Measurements from ENCODE around the gene KRTAP5-8. TPM values are rescaled to one million over a fixed set of nuclear protein-coding genes. Genes with fewer than 3 reads are reported as not detected.
"Not testable (repeated sequence)": the region's sequence is repeated elsewhere in the genome, so short reads cannot be mapped to it uniquely, and the experiment has no call there.

The KRTAP5-8 gene
- total RNA-seq, 1 experiment from 2014 or later, result not detected

- Histone ChIP-seq H3K4me2 (ENCODE audit: low read depth, low read length, poor library complexity, severe bottlenecking) (no peak overlapping the region), H4K20me1 (ENCODE audit: insufficient read depth, low read depth, low read length) (no peaks in the 10 kb centered on the region), H3K9me3 (ENCODE audit: low read length) (no peaks in the 10 kb centered on the region), H3K4me1 (ENCODE audit: low read length) (no peaks in the 10 kb centered on the region), H3K36me3 (ENCODE audit: insufficient read depth, low read length) (no peaks in the 10 kb centered on the region), H3K27me3 (ENCODE audit: low read length) (no peaks in the 10 kb centered on the region), H3K9me2 (replicated peaks; ENCODE audit: insufficient read depth, low read length) (no peaks in the 10 kb centered on the region), H3K27ac (ENCODE audit: low read length) (no peak overlapping the region), H3K4me3 (ENCODE audit: low read length) (no peak overlapping the region), H3K79me2 (ENCODE audit: low read length) (no peaks in the 10 kb centered on the region), H3K9ac (ENCODE audit: low read length) (no peak overlapping the region), H2AFZ (ENCODE audit: low read length) (no peak overlapping the region)
- DNase-seq, result no peak
Observed at GRCh38 chr11:71537537-71537936, 288 bp upstream of the KRTAP5-8 start.

- Histone ChIP-seq H3K36me3 (ENCODE audit: insufficient read depth, low read length) (no peaks in the 10 kb centered on the region), H3K4me1 (ENCODE audit: low read length) (no peaks in the 10 kb centered on the region), H3K4me3 (ENCODE audit: low read length) (no peak overlapping the region), H3K9me2 (replicated peaks; ENCODE audit: insufficient read depth, low read length) (no peaks in the 10 kb centered on the region), H3K9ac (ENCODE audit: low read length) (no peak overlapping the region), H4K20me1 (ENCODE audit: insufficient read depth, low read depth, low read length) (no peaks in the 10 kb centered on the region), H2AFZ (ENCODE audit: low read length) (no peak overlapping the region), H3K27me3 (ENCODE audit: low read length) (no peaks in the 10 kb centered on the region), H3K4me2 (ENCODE audit: low read depth, low read length, poor library complexity, severe bottlenecking) (no peak overlapping the region), H3K79me2 (ENCODE audit: low read length) (no peaks in the 10 kb centered on the region), H3K9me3 (ENCODE audit: low read length) (no peaks in the 10 kb centered on the region), H3K27ac (ENCODE audit: low read length) (no peak overlapping the region)
- DNase-seq, result no peak
Observed at GRCh38 chr11:71538666-71538990, 803 bp downstream of the KRTAP5-8 start.

- Histone ChIP-seq H3K79me2 (ENCODE audit: low read length) (no peaks in the 10 kb centered on the region), H3K4me3 (ENCODE audit: low read length) (no peak overlapping the region), H3K27me3 (ENCODE audit: low read length) (no peaks in the 10 kb centered on the region), H3K9ac (ENCODE audit: low read length) (no peak overlapping the region), H2AFZ (ENCODE audit: low read length) (no peak overlapping the region), H4K20me1 (ENCODE audit: insufficient read depth, low read depth, low read length) (no peaks in the 10 kb centered on the region), H3K36me3 (ENCODE audit: insufficient read depth, low read length) (no peaks in the 10 kb centered on the region), H3K27ac (ENCODE audit: low read length) (no peak overlapping the region), H3K9me2 (replicated peaks; ENCODE audit: insufficient read depth, low read length) (no peaks in the 10 kb centered on the region), H3K9me3 (ENCODE audit: low read length) (no peaks in the 10 kb centered on the region), H3K4me2 (ENCODE audit: low read depth, low read length, poor library complexity, severe bottlenecking) (no peak overlapping the region), H3K4me1 (ENCODE audit: low read length) (no peaks in the 10 kb centered on the region)
- no peak for DNase-seq
Observed at GRCh38 chr11:71539017-71539416, 1.2 kb downstream of the KRTAP5-8 start.

GRCh38 chr11:71539971-71540370 is 2.1 kb downstream of the KRTAP5-8 start:
- not testable (repeated sequence) for H3K9ac ChIP-seq (ENCODE audit: low read length); H3K27ac ChIP-seq (ENCODE audit: low read length); DNase-seq

GRCh38 chr11:71540521-71541304 is 2.9 kb downstream of the KRTAP5-8 start:
- H3K4me2 ChIP-seq (ENCODE audit: low read depth, low read length, poor library complexity, severe bottlenecking); H3K27ac ChIP-seq (ENCODE audit: low read length); DNase-seq; H3K4me3 ChIP-seq (ENCODE audit: low read length); H3K9me3 ChIP-seq (ENCODE audit: low read length); H3K36me3 ChIP-seq (ENCODE audit: insufficient read depth, low read length); H3K79me2 ChIP-seq (ENCODE audit: low read length); H3K9ac ChIP-seq (ENCODE audit: low read length); H4K20me1 ChIP-seq (ENCODE audit: insufficient read depth, low read depth, low read length); H3K4me1 ChIP-seq (ENCODE audit: low read length); H3K9me2 ChIP-seq (replicated peaks; ENCODE audit: insufficient read depth, low read length); H2AFZ ChIP-seq (ENCODE audit: low read length); H3K27me3 ChIP-seq (ENCODE audit: low read length): not testable (repeated sequence)

More at GRCh38 chr11:71539971-71540370, 2.1 kb downstream of the KRTAP5-8 start:
- not testable (repeated sequence) for H3K4me3 ChIP-seq (ENCODE audit: low read length); H3K36me3 ChIP-seq (ENCODE audit: insufficient read depth, low read length); H2AFZ ChIP-seq (ENCODE audit: low read length); H3K9me2 ChIP-seq (replicated peaks; ENCODE audit: insufficient read depth, low read length); H4K20me1 ChIP-seq (ENCODE audit: insufficient read depth, low read depth, low read length); H3K4me1 ChIP-seq (ENCODE audit: low read length); H3K9me3 ChIP-seq (ENCODE audit: low read length); H3K4me2 ChIP-seq (ENCODE audit: low read depth, low read length, poor library complexity, severe bottlenecking); H3K27me3 ChIP-seq (ENCODE audit: low read length); H3K79me2 ChIP-seq (ENCODE audit: low read length)

GRCh38 chr11:71542382-71542781 is 4.6 kb downstream of the KRTAP5-8 start:
- H3K27ac ChIP-seq (ENCODE audit: low read length), result no peak overlapping the region
- no peak overlapping the region for H3K4me3 ChIP-seq (ENCODE audit: low read length)
- H3K79me2 ChIP-seq (ENCODE audit: low read length), result no peaks in the 10 kb centered on the region
- no peaks in the 10 kb centered on the region for H3K27me3 ChIP-seq (ENCODE audit: low read length)
- no peaks in the 10 kb centered on the region for H4K20me1 ChIP-seq (ENCODE audit: insufficient read depth, low read depth, low read length)
- H3K9ac ChIP-seq (ENCODE audit: low read length), result no peak overlapping the region
- H3K4me2 ChIP-seq (ENCODE audit: low read depth, low read length, poor library complexity, severe bottlenecking), result no peak overlapping the region
- no peaks in the 10 kb centered on the region for H3K9me3 ChIP-seq (ENCODE audit: low read length)
- H2AFZ ChIP-seq (ENCODE audit: low read length), result no peak overlapping the region
- DNase-seq, result no peak
- H3K4me1 ChIP-seq (ENCODE audit: low read length), result no peaks in the 10 kb centered on the region
- no peaks in the 10 kb centered on the region for H3K36me3 ChIP-seq (ENCODE audit: insufficient read depth, low read length)
- no peaks in the 10 kb centered on the region for H3K9me2 ChIP-seq (replicated peaks; ENCODE audit: insufficient read depth, low read length)

- H2AFZ ChIP-seq (ENCODE audit: low read length), result no peak overlapping the region
- H3K4me2 ChIP-seq (ENCODE audit: low read depth, low read length, poor library complexity, severe bottlenecking), result no peak overlapping the region
Observed at GRCh38 chr11:71542879-71543777, 5.3 kb downstream of the KRTAP5-8 start.

GRCh38 chr11:71543866-71544265 is 6.0 kb downstream of the KRTAP5-8 start:
- H3K4me1 ChIP-seq (ENCODE audit: low read length), result no peaks in the 10 kb centered on the region
- DNase-seq, result no peak
- H3K27ac ChIP-seq (ENCODE audit: low read length), result no peak overlapping the region
- H3K9ac ChIP-seq (ENCODE audit: low read length), result no peak overlapping the region
- no peaks in the 10 kb centered on the region for H4K20me1 ChIP-seq (ENCODE audit: insufficient read depth, low read depth, low read length)
- no peaks in the 10 kb centered on the region for H3K27me3 ChIP-seq (ENCODE audit: low read length)
- H3K9me3 ChIP-seq (ENCODE audit: low read length), result no peaks in the 10 kb centered on the region
- no peak overlapping the region for H3K4me3 ChIP-seq (ENCODE audit: low read length)
- no peak overlapping the region for H3K4me2 ChIP-seq (ENCODE audit: low read depth, low read length, poor library complexity, severe bottlenecking)
- no peaks in the 10 kb centered on the region for H3K9me2 ChIP-seq (replicated peaks; ENCODE audit: insufficient read depth, low read length)
- H3K36me3 ChIP-seq (ENCODE audit: insufficient read depth, low read length), result no peaks in the 10 kb centered on the region
- H2AFZ ChIP-seq (ENCODE audit: low read length), result no peak overlapping the region
- no peaks in the 10 kb centered on the region for H3K79me2 ChIP-seq (ENCODE audit: low read length)

More at GRCh38 chr11:71542879-71543777, 5.3 kb downstream of the KRTAP5-8 start:
- no peaks in the 10 kb centered on the region for H3K9me2 ChIP-seq (replicated peaks; ENCODE audit: insufficient read depth, low read length)
- H3K9me3 ChIP-seq (ENCODE audit: low read length), result no peaks in the 10 kb centered on the region
- no peaks in the 10 kb centered on the region for H3K27me3 ChIP-seq (ENCODE audit: low read length)
- no peak overlapping the region for H3K4me3 ChIP-seq (ENCODE audit: low read length)
- no peaks in the 10 kb centered on the region for H3K36me3 ChIP-seq (ENCODE audit: insufficient read depth, low read length)
- H3K9ac ChIP-seq (ENCODE audit: low read length), result no peak overlapping the region
- H4K20me1 ChIP-seq (ENCODE audit: insufficient read depth, low read depth, low read length), result no peaks in the 10 kb centered on the region
- DNase-seq, result no peak
- no peaks in the 10 kb centered on the region for H3K79me2 ChIP-seq (ENCODE audit: low read length)
- no peak overlapping the region for H3K27ac ChIP-seq (ENCODE audit: low read length)
- H3K4me1 ChIP-seq (ENCODE audit: low read length), result no peaks in the 10 kb centered on the region
